ENCODE measurements around the gene ACSS1.

Gene ACSS1

DNA sequence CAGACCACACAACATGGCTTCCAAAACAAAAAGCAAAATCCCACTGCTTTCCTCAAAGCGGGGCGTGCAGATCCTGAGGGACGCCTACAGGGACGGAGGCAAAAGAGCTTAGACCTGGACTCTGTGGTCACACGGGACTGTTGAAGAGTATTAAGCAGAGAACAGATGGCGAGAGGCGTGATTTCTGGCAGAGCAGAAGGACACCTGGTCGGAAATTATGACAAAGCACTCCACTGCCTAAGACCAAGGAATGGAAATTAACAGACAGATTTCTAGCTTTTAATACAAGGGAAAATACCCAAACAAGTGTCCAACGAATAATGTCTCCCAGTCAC lies 93.5 kb downstream of the ACSS1 start:
- Histone ChIP-seq H3F3A (ENCODE audit: low read depth) (no peaks in the 10 kb centered on the region), H3K4me1 (ENCODE audit: insufficient read depth, low read length, poor library complexity, severe bottlenecking) (no peaks in the 10 kb centered on the region), H3K79me2 (ENCODE audit: insufficient read depth, low read length) (no peaks in the 10 kb centered on the region), H4K20me1 (ENCODE audit: insufficient read depth, low read length, poor library complexity, severe bottlenecking) (no peaks in the 10 kb centered on the region), H3K4me3 (ENCODE audit: low read length, poor library complexity, severe bottlenecking) (no peak overlapping the region), H3K9me2 (replicated peaks; ENCODE audit: low read depth, low read length) (no peaks in the 10 kb centered on the region), H3K9me3 (ENCODE audit: insufficient read depth, low read depth, low read length) (no peaks in the 10 kb centered on the region), H3K27me3 (ENCODE audit: insufficient read depth, low read length, poor library complexity, severe bottlenecking) (no peaks in the 10 kb centered on the region), H3K36me3 (ENCODE audit: insufficient read depth, low read length) (peaks cover 87% of the 10 kb centered on the region; the same call in 1 of the 2 replicates), H3K9ac (ENCODE audit: low read depth, low read length, poor library complexity, severe bottlenecking) (no peak overlapping the region), H2AFZ (ENCODE audit: low read length) (no peak overlapping the region), H3K4me2 (ENCODE audit: low read depth, low read length, poor library complexity, severe bottlenecking) (no peak overlapping the region)
- TF ChIP-seq EZH2phosphoT487 (IDR thresholded peaks at IDR 0.05; ENCODE audit: borderline replicate concordance), result no peak
- TF ChIP-seq, protein P1, sequence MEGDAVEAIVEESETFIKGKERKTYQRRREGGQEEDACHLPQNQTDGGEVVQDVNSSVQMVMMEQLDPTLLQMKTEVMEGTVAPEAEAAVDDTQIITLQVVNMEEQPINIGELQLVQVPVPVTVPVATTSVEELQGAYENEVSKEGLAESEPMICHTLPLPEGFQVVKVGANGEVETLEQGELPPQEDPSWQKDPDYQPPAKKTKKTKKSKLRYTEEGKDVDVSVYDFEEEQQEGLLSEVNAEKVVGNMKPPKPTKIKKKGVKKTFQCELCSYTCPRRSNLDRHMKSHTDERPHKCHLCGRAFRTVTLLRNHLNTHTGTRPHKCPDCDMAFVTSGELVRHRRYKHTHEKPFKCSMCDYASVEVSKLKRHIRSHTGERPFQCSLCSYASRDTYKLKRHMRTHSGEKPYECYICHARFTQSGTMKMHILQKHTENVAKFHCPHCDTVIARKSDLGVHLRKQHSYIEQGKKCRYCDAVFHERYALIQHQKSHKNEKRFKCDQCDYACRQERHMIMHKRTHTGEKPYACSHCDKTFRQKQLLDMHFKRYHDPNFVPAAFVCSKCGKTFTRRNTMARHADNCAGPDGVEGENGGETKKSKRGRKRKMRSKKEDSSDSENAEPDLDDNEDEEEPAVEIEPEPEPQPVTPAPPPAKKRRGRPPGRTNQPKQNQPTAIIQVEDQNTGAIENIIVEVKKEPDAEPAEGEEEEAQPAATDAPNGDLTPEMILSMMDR (conservative IDR thresholded peaks at IDR 0.05; ENCODE audit: low read length), result no peak

DNA sequence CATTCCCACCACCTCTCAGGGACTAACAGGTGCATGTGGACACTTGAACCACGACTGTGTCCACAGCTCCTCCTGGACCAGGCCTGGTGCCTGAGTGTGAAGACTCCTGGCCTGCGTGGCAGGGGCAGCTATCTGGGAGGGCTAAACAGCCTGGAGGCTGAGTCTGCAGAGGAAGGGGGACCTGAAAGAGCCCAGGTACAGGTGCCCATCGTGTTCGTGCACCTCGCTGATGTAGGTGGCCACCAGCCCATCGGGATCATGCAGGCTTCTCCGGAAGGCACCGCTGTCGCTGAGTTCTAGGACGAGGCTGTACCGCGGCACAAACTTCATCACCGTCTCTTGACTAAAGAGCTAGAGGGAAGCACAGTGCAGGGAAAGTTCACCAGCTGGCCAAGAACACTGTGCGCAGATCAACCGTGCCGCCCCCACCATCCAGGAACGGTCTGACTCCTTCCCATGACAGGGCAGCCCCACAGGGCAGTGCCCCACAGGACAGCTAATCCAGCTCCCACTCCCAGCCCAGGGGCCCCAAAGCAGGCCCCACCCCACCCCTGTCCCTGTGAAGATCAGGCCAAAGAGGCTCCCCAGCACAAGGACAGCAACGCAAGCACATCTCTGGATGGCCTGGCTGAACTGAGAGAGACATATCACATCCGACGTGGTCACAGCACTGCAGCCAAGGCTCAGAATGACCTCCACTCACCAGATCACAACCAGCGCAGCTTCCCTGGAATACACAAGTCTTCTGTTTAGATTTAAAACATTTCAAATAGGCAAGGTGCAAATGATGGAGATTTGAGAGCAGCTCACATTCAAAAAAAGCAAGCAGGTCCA lies 94.0 kb downstream of the ACSS1 start:
- peaks cover 84% of the 10 kb centered on the region; the same call in 1 of the 2 replicates for H3K36me3 ChIP-seq (ENCODE audit: insufficient read depth, low read length)
- no peaks in the 10 kb centered on the region for H3K79me2 ChIP-seq (ENCODE audit: insufficient read depth, low read length)
- H3K9me2 ChIP-seq (replicated peaks; ENCODE audit: low read depth, low read length), result no peaks in the 10 kb centered on the region
- no peaks in the 10 kb centered on the region for H3K27me3 ChIP-seq (ENCODE audit: insufficient read depth, low read length, poor library complexity, severe bottlenecking)
- TF ChIP-seq, protein P1 (conservative IDR thresholded peaks at IDR 0.05; ENCODE audit: low read length), result no peak
- no peak for TF ChIP-seq EZH2phosphoT487 (IDR thresholded peaks at IDR 0.05; ENCODE audit: borderline replicate concordance)
- no peaks in the 10 kb centered on the region for H4K20me1 ChIP-seq (ENCODE audit: insufficient read depth, low read length, poor library complexity, severe bottlenecking)
- no peaks in the 10 kb centered on the region for H3K9me3 ChIP-seq (ENCODE audit: insufficient read depth, low read depth, low read length)
- H3K9ac ChIP-seq (ENCODE audit: low read depth, low read length, poor library complexity, severe bottlenecking), result no peak overlapping the region
- no peak overlapping the region for H2AFZ ChIP-seq (ENCODE audit: low read length)
- no peaks in the 10 kb centered on the region for H3K4me1 ChIP-seq (ENCODE audit: insufficient read depth, low read length, poor library complexity, severe bottlenecking)
- H3K4me3 ChIP-seq (ENCODE audit: low read length, poor library complexity, severe bottlenecking), result no peak overlapping the region
- no peaks in the 10 kb centered on the region for H3F3A ChIP-seq (ENCODE audit: low read depth)
- no peak overlapping the region for H3K4me2 ChIP-seq (ENCODE audit: low read depth, low read length, poor library complexity, severe bottlenecking)

DNA sequence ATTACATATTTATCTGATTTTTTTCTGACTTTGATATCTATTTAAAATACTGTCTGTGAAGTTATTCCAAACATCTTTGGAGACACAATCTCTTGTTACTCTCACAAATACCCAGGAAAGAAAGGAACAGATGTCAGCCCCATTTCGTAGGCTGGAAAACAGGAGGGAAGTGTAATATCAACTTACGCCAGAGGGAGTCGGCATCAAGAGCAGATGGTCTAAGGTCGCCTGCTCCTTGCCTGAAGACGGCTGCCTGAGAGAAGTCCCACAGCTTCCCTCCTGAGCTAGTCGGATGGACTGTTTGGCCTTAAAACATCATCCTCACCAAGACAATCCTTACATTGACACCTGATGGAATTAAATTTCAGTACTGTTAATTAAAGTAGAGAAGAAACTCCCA lies 95.4 kb downstream of the ACSS1 start:
- Histone ChIP-seq H4K20me1 (ENCODE audit: insufficient read depth, low read length, poor library complexity, severe bottlenecking) (no peaks in the 10 kb centered on the region), H3K9ac (ENCODE audit: low read depth, low read length, poor library complexity, severe bottlenecking) (no peak overlapping the region), H3K4me2 (ENCODE audit: low read depth, low read length, poor library complexity, severe bottlenecking) (no peak overlapping the region), H3F3A (ENCODE audit: low read depth) (no peaks in the 10 kb centered on the region), H2AFZ (ENCODE audit: low read length) (no peak overlapping the region), H3K79me2 (ENCODE audit: insufficient read depth, low read length) (no peaks in the 10 kb centered on the region), H3K4me1 (ENCODE audit: insufficient read depth, low read length, poor library complexity, severe bottlenecking) (no peaks in the 10 kb centered on the region), H3K9me3 (ENCODE audit: insufficient read depth, low read depth, low read length) (no peaks in the 10 kb centered on the region), H3K4me3 (ENCODE audit: low read length, poor library complexity, severe bottlenecking) (no peak overlapping the region), H3K36me3 (ENCODE audit: insufficient read depth, low read length) (peaks cover 79% of the 10 kb centered on the region; the same call in 1 of the 2 replicates), H3K27me3 (ENCODE audit: insufficient read depth, low read length, poor library complexity, severe bottlenecking) (no peaks in the 10 kb centered on the region), H3K9me2 (replicated peaks; ENCODE audit: low read depth, low read length) (no peaks in the 10 kb centered on the region)
- TF ChIP-seq, protein P1 (conservative IDR thresholded peaks at IDR 0.05; ENCODE audit: low read length), result no peak
- TF ChIP-seq EZH2phosphoT487 (IDR thresholded peaks at IDR 0.05; ENCODE audit: borderline replicate concordance), result no peak

Data from Loucy (cell line).